ENCODE results near the gene CHST15. TPM values are rescaled to one million over a fixed set of nuclear protein-coding genes. Genes with fewer than 3 reads are reported as not detected.

Gene CHST15
- total RNA-seq, 4 donors from 2014 or later = 43.2 to 104 (median 81.5) TPM

- Histone ChIP-seq H3K4me1 (no peaks in the 10 kb centered on the region), H3K27ac (no peak overlapping the region)
These were observed 89.3 kb downstream of the CHST15 start for GRCh38 chr10:124003871-124004662.

GRCh38 chr10:124003481-124003870 lies 89.9 kb downstream of the CHST15 start:
- Histone ChIP-seq H3K4me1 (no peaks in the 10 kb centered on the region), H3K27me3 (no peaks in the 10 kb centered on the region), H3K9me3 (no peaks in the 10 kb centered on the region), H3K27ac (no peak overlapping the region), H3K4me3 (replicated peaks in 1 of 3) (no peak overlapping the region), H3K36me3 (peaks cover 13% of the 10 kb centered on the region in 2 donors)
- DNase-seq = no peak
- 89 to 93% methylated on average over 3 to 4 of the region's 4 CpGs for WGBS, 2 donors
- no peak for TF ChIP-seq POLR2A (IDR thresholded peaks at IDR 0.05)
- no peak for TF ChIP-seq CTCF (IDR thresholded peaks at IDR 0.05)
- intact Hi-C loops (cut with DNase I) = no loop called here

More at GRCh38 chr10:124003871-124004662, 89.3 kb downstream of the CHST15 start:
- TF ChIP-seq CTCF (IDR thresholded peaks at IDR 0.05) = no peak
- no peak for TF ChIP-seq POLR2A (IDR thresholded peaks at IDR 0.05)
- no peak for DNase-seq
- peaks cover 18 to 19% of the 10 kb centered on the region in 2 donors for H3K36me3 ChIP-seq
- H3K4me3 ChIP-seq (replicated peaks in 1 of 3) = no peak overlapping the region
- intact Hi-C loops (cut with DNase I) = no loop called here
- H3K9me3 ChIP-seq = no peaks in the 10 kb centered on the region
- 74 to 81% methylated on average over 7 to 10 of the region's 11 CpGs for WGBS, 2 donors
- no peaks in the 10 kb centered on the region for H3K27me3 ChIP-seq

- Histone ChIP-seq H3K4me1 (no peaks in the 10 kb centered on the region), H3K36me3 (peaks cover 9 to 10% of the 10 kb centered on the region in 2 donors), H3K9me3 (no peaks in the 10 kb centered on the region), H3K4me3 (replicated peaks in 1 of 3) (no peak overlapping the region), H3K27ac (no peak overlapping the region), H3K27me3 (no peaks in the 10 kb centered on the region)
- 94 to 96% methylated on average over 7 of the region's 7 CpGs for WGBS, 2 donors
- intact Hi-C loops (cut with DNase I) = no loop called here
- TF ChIP-seq POLR2A (IDR thresholded peaks at IDR 0.05) (no peak), CTCF (IDR thresholded peaks at IDR 0.05) (no peak)
- no peak for DNase-seq
These were observed 90.4 kb downstream of the CHST15 start for GRCh38 chr10:124003070-124003419.

GRCh38 chr10:124002391-124003069 lies 90.9 kb downstream of the CHST15 start:
- no peak for DNase-seq
- Histone ChIP-seq H3K4me3 (replicated peaks in 1 of 3) (no peak overlapping the region), H3K4me1 (no peaks in the 10 kb centered on the region), H3K9me3 (no peaks in the 10 kb centered on the region), H3K27ac (no peak overlapping the region), H3K36me3 (peaks cover 4 to 10% of the 10 kb centered on the region in 2 donors), H3K27me3 (no peaks in the 10 kb centered on the region)
- no peak for TF ChIP-seq CTCF (IDR thresholded peaks at IDR 0.05)
- TF ChIP-seq POLR2A (IDR thresholded peaks at IDR 0.05) = no peak
- 80 to 82% methylated on average over 6 of the region's 6 CpGs for WGBS, 2 donors
- intact Hi-C loops (cut with DNase I) = no loop called here
